SK-N-SH treated with all-trans-retinoic acid at 6 μM for 48 hours (cell line): ENCODE measurements around the gene BLNK.

Experiments used
- BACH2 ChIP-seq: fragments of 250-450 bp; sonication (Bioruptor Pico); IDR thresholded peaks from 2 replicates; pipeline ENCODE4 v1.9.0; 2021; ENCODE audit warnings: mild to moderate bottlenecking, borderline replicate concordance
- ZNF8 ChIP-seq: fragments of 450-650 bp; formaldehyde crosslinking; IDR thresholded peaks from 2 replicates; pipeline ENCODE4 v1.5.0; 2020; ENCODE audit warnings: mild to moderate bottlenecking, moderate library complexity

- TF ChIP-seq ZNF8 (CRISPR knock-in tag) (no peak), BACH2 (CRISPR knock-in tag) (no peak)
Measured at GRCh38 chr10:96276426-96276825, 5.1 kb upstream of the BLNK start.
